ENCODE data around the gene KIF3A. TPM values are rescaled to one million over a fixed set of nuclear protein-coding genes. Genes with fewer than 3 reads are reported as not detected.
"Not testable (repeated sequence)": the region's sequence is repeated elsewhere in the genome, so short reads cannot be mapped to it uniquely, and the experiment has no call there.

The KIF3A gene
- total RNA-seq, 4 donors from 2014 or later, result 2.2 to 7.6 (median 4.6) TPM

DNA sequence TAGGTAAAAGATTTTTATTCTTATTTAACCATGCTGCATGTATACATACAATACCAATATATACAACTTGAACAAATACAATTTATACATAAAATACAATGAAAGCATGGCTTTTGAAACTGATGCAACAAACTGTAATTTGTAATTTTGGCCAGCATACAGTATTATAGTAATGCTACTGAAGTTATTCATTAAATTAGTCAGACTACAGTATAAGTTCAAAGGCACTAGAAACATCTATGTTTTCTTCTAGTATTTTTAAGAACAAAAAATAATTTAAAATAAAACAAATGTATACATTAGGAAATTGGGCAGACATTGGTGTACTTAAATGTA lies 44.7 kb downstream of the KIF3A start:
- intact Hi-C loops (cut with DNase I), result no loop called here
- no peak for TF ChIP-seq POLR2A (IDR thresholded peaks at IDR 0.05)
- TF ChIP-seq, protein P1, sequence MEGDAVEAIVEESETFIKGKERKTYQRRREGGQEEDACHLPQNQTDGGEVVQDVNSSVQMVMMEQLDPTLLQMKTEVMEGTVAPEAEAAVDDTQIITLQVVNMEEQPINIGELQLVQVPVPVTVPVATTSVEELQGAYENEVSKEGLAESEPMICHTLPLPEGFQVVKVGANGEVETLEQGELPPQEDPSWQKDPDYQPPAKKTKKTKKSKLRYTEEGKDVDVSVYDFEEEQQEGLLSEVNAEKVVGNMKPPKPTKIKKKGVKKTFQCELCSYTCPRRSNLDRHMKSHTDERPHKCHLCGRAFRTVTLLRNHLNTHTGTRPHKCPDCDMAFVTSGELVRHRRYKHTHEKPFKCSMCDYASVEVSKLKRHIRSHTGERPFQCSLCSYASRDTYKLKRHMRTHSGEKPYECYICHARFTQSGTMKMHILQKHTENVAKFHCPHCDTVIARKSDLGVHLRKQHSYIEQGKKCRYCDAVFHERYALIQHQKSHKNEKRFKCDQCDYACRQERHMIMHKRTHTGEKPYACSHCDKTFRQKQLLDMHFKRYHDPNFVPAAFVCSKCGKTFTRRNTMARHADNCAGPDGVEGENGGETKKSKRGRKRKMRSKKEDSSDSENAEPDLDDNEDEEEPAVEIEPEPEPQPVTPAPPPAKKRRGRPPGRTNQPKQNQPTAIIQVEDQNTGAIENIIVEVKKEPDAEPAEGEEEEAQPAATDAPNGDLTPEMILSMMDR (IDR thresholded peaks at IDR 0.05), result no peak
- no peaks in the 10 kb centered on the region for H3K4me1 ChIP-seq

DNA sequence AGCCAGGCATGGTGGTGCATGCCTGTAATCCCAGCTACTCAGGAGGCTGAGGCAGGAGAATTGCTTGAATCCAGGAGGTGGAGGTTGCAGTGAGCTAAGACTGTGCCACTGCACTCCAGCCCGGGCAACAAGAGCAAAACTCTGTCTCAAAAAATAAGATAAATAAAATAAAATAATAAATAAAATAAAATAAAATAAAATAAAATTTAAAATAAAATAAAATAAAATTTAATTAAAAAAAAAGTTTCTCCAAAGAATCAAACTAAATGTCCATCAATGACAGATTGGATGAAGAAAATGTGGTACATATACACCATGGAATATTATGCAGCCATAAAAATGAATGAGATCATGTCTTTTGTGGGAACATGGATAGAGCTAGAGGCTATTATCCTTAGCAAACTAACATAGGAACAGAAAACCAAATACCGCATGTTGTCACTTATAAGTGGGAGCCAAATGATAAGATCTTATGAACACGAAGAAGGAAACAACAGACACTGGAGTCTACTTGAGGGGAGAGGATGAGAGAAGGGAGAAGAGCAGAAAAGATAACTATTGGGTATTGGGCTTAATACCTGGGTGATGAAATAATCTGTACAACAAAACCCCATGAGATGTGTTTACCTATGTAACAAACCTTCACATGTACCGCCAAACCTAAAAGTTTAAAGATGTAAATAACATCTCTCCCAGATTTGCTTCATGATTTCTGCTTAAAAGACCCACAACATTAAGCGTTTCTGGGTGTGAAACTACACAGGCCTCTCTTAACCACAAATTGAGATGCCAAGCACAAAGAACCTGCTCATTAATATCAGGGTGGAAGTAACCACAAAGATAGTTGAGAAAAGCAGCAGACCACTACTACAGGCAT lies 45.4 kb downstream of the KIF3A start:
- H3K27me3 ChIP-seq; H3K4me3 ChIP-seq; H3K4me1 ChIP-seq; intact Hi-C loops (cut with DNase I); H3K27ac ChIP-seq; H3K36me3 ChIP-seq; H3K9me3 ChIP-seq; DNase-seq: not testable (repeated sequence)
- 67 to 85% methylated on average over 5 of the region's 5 CpGs for WGBS, 2 donors

More for the DNA sequence above, 44.7 kb downstream of the KIF3A start:
- H3K27me3 ChIP-seq, result no peaks in the 10 kb centered on the region
- DNase-seq, result no peak
- H3K27ac ChIP-seq, result no peak overlapping the region
- no peaks in the 10 kb centered on the region for H3K9me3 ChIP-seq
- peaks cover 0 to 10% (median 0%) of the 10 kb centered on the region in 3 donors for H3K36me3 ChIP-seq
- no peak overlapping the region for H3K4me3 ChIP-seq

DNA sequence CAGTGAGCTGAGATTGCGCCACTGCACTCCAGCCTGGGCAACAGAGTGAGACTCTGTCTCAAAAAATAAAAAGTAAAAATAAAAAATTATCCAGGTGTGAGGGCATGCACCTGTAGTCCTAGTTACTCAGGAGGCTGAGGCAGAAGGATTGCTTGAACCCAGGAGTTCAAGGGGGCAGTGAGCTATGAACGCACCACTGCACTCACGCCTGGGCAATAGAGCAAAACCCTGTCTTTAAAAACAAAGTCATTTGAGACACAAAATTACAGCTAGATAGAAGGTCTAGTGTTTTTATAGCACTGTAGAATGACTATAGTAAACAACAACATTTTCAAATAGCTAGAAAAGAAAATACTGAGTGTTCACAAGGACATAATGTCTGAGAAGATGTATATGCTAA lies 47.2 kb downstream of the KIF3A start:
- Histone ChIP-seq H3K36me3 (no peaks in the 10 kb centered on the region), H3K4me1 (no peaks in the 10 kb centered on the region), H3K4me3 (no peak overlapping the region), H3K9me3 (no peaks in the 10 kb centered on the region), H3K27me3 (no peaks in the 10 kb centered on the region), H3K27ac (no peak overlapping the region)
- intact Hi-C loops (cut with DNase I), result no loop called here
- DNase-seq, result no peak
- TF ChIP-seq, protein P1 (IDR thresholded peaks at IDR 0.05), result no peak
- no peak for TF ChIP-seq POLR2A (IDR thresholded peaks at IDR 0.05)
- WGBS, 2 donors, result 85 to 95% methylated on average over 3 of the region's 3 CpGs

DNA sequence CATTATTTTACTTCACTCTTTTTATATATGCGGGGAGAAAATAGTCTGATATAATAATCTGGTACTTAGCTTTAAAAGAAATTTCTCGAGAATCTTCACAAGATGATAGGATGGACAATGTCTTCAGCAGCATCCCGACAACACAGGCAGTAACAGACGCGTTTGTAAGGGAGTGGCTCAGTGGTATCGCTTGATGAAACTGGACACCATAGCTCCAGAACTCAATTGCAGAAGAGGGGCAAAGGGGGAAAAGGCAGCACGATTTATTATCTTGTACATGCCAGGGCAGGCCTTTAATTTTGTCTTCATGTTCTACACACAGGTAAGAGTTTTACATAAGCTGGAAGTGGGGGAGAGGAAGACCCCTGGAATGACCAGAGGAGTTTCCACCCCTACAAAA lies 47.8 kb downstream of the KIF3A start:
- no peaks in the 10 kb centered on the region for H3K27me3 ChIP-seq
- no peaks in the 10 kb centered on the region for H3K36me3 ChIP-seq
- intact Hi-C loops (cut with DNase I), result no loop called here
- no peak for DNase-seq
- no peak overlapping the region for H3K27ac ChIP-seq
- H3K9me3 ChIP-seq, result no peaks in the 10 kb centered on the region
- WGBS, 2 donors, result 82 to 83% methylated on average over 7 of the region's 7 CpGs
- H3K4me1 ChIP-seq, result no peaks in the 10 kb centered on the region
- TF ChIP-seq POLR2A (IDR thresholded peaks at IDR 0.05), result no peak
- TF ChIP-seq, protein P1 (IDR thresholded peaks at IDR 0.05), result no peak
- no peak overlapping the region for H3K4me3 ChIP-seq

DNA sequence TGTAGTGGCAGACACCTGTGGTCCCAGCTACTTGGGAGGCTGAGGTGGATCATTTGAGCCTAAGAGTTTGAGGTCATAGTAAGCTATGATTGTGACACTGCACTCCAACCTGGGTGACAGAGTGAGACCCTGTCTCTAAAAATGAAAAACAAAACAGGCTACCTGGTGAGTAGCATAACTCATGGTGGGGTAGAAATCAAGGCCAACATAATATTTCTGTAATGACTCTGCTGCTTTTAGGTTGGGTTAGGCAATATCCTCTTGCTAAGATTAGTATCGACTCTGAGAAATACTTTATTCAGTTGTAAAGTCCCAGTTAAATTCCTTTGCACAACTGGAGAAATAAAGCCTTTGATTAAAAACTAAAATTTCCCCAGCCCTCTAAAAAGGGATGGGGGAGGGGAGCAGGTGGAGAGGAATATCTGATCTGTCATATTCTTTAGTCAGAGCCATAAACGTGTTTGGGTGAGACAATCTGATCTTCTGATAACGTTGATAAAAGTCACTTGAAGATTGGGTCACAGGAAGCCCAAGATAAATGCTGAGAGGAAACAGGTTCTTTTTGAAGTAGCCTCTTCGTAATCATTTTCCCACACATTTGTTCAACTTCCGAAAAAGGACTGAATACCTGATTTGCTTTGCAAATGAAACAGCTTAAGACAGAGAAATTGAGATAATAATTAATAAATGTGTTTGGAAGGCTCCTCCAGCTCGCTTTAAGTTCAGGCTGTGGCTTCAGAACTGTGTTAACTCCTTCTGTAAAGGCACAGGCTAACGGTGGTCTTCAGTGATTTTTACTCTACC lies 48.6 kb downstream of the KIF3A start:
- intact Hi-C loops (cut with DNase I), result no loop called here
- TF ChIP-seq POLR2A (IDR thresholded peaks at IDR 0.05), result no peak
- TF ChIP-seq, protein P1 (IDR thresholded peaks at IDR 0.05), result no peak
- 60 to 61% methylated on average over 7 of the region's 7 CpGs for WGBS, 2 donors
- Histone ChIP-seq H3K4me1 (no peaks in the 10 kb centered on the region), H3K4me3 (no peak overlapping the region), H3K36me3 (no peaks in the 10 kb centered on the region), H3K27ac (no peak overlapping the region), H3K9me3 (no peaks in the 10 kb centered on the region), H3K27me3 (no peaks in the 10 kb centered on the region)
- DNase-seq, result no peak

Measured in esophagus squamous epithelium (tissue), 5 donors.